Temporal lobe (tissue), 2 donors: Measurements from ENCODE around the gene ACTR6. TPM values are rescaled to one million over a fixed set of nuclear protein-coding genes. Genes with fewer than 3 reads are reported as not detected.

Source experiments
- small RNA-seq: library from RNA; depleted of rRNA; stranded (forward); fragments of <200 nt; gene quantifications from one replicate; pipeline ENCODE3, GENCODE V24; 2014; ENCODE audit warnings: low replicate concordance
- total RNA-seq: library from RNA; depleted of rRNA; stranded (reverse); fragments of >200 nt; gene quantifications from one replicate; pipeline ENCODE4 v1.2.3, GENCODE V29; 2014

ACTR6 gene
- total RNA-seq, 1 donor from 2014 or later = 41.3 TPM

Small RNA genes within 50 kb of the gene (small RNA-seq; reads per million reads assigned to genes)
- not detected for gene MIR1827
- gene RF00019 = not detected
- gene RN7SL176P = not detected

Other genes with a start within 250 kb of the ACTR6 start
- 242 TPM for gene ANKS1B, start 215.9 kb upstream of the ACTR6 start, total RNA-seq
- gene BLTP3B, start 57.9 kb upstream of the ACTR6 start, total RNA-seq = 99.6 TPM
- gene DEPDC4, start 66.3 kb downstream of the ACTR6 start, total RNA-seq = 2.7 TPM
- gene SCYL2, start 66.4 kb downstream of the ACTR6 start, total RNA-seq = 92.7 TPM
- 2.0 TPM for gene SLC17A8, start 156.3 kb downstream of the ACTR6 start, total RNA-seq